HEK293T (cell line): ENCODE measurements around the gene TNFRSF17.

Experiments
- BHLHE40 ChIP-seq: fragments of 450-650 bp; IDR thresholded peaks from 2 replicates; pipeline ENCODE4 v1.6.1; 2016; ENCODE audit warnings: mild to moderate bottlenecking, moderate library complexity, borderline replicate concordance
- ELF4 ChIP-seq: fragments of 450-650 bp; IDR thresholded peaks from 2 replicates; pipeline ENCODE4 v1.6.1; 2017; ENCODE audit warnings: antibody characterized with exemption
- FOXA1 ChIP-seq: fragments of 450-650 bp; IDR thresholded peaks from 2 replicates; pipeline ENCODE4 v1.6.1; 2016; ENCODE audit warnings: mild to moderate bottlenecking
- FOXK2 ChIP-seq: fragments of 450-650 bp; IDR thresholded peaks from 2 replicates; pipeline ENCODE4 v1.6.1; 2016; ENCODE audit warnings: mild to moderate bottlenecking
- FOXM1 ChIP-seq: fragments of 450-650 bp; IDR thresholded peaks from 2 replicates; pipeline ENCODE4 v1.6.1; 2017; ENCODE audit warnings: mild to moderate bottlenecking, borderline replicate concordance
- L3MBTL2 ChIP-seq: fragments of 450-650 bp; conservative IDR thresholded peaks from 2 replicates; pipeline ENCODE4 v1.6.1; 2016; ENCODE audit warnings: mild to moderate bottlenecking
- NFRKB ChIP-seq: fragments of 450-650 bp; IDR thresholded peaks from 2 replicates; pipeline ENCODE4 v1.6.1; 2016; ENCODE audit warnings: mild to moderate bottlenecking, moderate library complexity
- SP1 ChIP-seq: fragments of 450-650 bp; IDR thresholded peaks from 2 replicates; pipeline ENCODE4 v1.6.1; 2017
- SUZ12 ChIP-seq: fragments of 450-650 bp; IDR thresholded peaks from 2 replicates; pipeline ENCODE4 v1.6.1; 2016; ENCODE audit warnings: mild to moderate bottlenecking
- TF ChIP-seq, protein P1 (sequence below): fragments of 450-650 bp; IDR thresholded peaks from 2 replicates; pipeline ENCODE4 v1.6.1; 2016

DNA sequence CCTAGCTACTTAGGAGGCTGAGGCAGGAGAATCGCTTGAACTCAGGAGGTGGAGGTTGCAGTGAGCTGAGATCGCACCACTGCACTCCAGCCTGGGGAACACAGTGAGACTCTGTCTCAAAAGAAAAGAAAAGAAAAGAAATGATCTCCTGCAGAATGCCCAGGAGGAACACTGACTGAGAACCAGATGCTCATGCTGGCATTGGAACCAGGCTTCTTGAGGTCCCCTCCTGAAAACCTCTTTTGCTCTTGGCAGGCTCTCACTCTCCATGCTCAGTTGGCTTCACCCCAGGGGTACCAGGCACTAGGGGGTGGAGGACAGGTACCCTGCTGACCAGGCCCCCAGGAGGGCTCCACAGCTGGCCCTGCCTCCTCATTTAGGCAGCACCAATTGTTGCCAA is 8.5 kb upstream of the TNFRSF17 start:
- no peak for TF ChIP-seq NFRKB
- TF ChIP-seq, protein P1, sequence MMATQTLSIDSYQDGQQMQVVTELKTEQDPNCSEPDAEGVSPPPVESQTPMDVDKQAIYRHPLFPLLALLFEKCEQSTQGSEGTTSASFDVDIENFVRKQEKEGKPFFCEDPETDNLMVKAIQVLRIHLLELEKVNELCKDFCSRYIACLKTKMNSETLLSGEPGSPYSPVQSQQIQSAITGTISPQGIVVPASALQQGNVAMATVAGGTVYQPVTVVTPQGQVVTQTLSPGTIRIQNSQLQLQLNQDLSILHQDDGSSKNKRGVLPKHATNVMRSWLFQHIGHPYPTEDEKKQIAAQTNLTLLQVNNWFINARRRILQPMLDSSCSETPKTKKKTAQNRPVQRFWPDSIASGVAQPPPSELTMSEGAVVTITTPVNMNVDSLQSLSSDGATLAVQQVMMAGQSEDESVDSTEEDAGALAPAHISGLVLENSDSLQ, result no peak
- TF ChIP-seq FOXK2, result no peak
- no peak for TF ChIP-seq FOXA1
- TF ChIP-seq SP1, result no peak
- TF ChIP-seq L3MBTL2, result no peak
- TF ChIP-seq ELF4, result no peak
- TF ChIP-seq BHLHE40, result no peak
- no peak for TF ChIP-seq SUZ12
- TF ChIP-seq FOXM1, result no peak
